K562 (cell line): ENCODE measurements around the gene ZBTB8A. TPM values are rescaled to one million over a fixed set of nuclear protein-coding genes. Genes with fewer than 3 reads are reported as not detected.

ENCODE experiments used
- BRD4 ChIP-seq: fragments of 200-600 bp; sonication (generic); IDR thresholded peaks from 2 replicates; pipeline ENCODE4 v1.6.1; 2017; ENCODE audit warnings: inconsistent platforms
- FOXJ2 ChIP-seq: fragments of 200-800 bp; sonication (Bioruptor generic); IDR thresholded peaks from 2 replicates; pipeline ENCODE4 v1.6.1; 2016; ENCODE audit warnings: missing genetic modification characterization, missing compliant biosample characterization
- GATAD2B ChIP-seq: fragments of 450-650 bp; IDR thresholded peaks from 2 replicates; pipeline ENCODE4 v1.6.1; 2017; ENCODE audit warnings: mild to moderate bottlenecking, borderline replicate concordance
- IRF1 ChIP-seq: sonication (generic); formaldehyde crosslinking; IDR thresholded peaks from 2 replicates; pipeline ENCODE4 v1.8.0; 2022; ENCODE audit warnings: missing genetic modification reagents, mild to moderate bottlenecking, borderline replicate concordance
- IRF9 ChIP-seq: fragments of 450-650 bp; IDR thresholded peaks from 2 replicates; pipeline ENCODE4 v1.6.1; 2016; ENCODE audit warnings: missing biosample characterization, missing genetic modification characterization
- KHSRP ChIP-seq: fragments of 450-650 bp; IDR thresholded peaks from 2 replicates; pipeline ENCODE4 v1.6.1; 2017
- LARP7 ChIP-seq: fragments of 450-650 bp; IDR thresholded peaks from 2 replicates; pipeline ENCODE4 v1.6.1; 2016
- LEF1 ChIP-seq: fragments of 450-650 bp; IDR thresholded peaks from 2 replicates; pipeline ENCODE4 v1.6.1; 2016; ENCODE audit warnings: mild to moderate bottlenecking
- MYBL2 ChIP-seq, 2 experiments: fragments of 450-650 bp in 1 of 2; sonication (generic) in 1 of 2; formaldehyde crosslinking in 1 of 2; IDR thresholded peaks; 2 replicates each; pipeline versions ENCODE4 v1.6.1 to v1.8.1; 2017 to 2022; ENCODE audit warnings: borderline replicate concordance in 1 of 2, inconsistent platforms in 1 of 2, low read depth in 1 of 2, mild to moderate bottlenecking in 1 of 2, missing genetic modification reagents in 1 of 2, moderate library complexity in 1 of 2
- NRF1 ChIP-seq, 2 experiments: fragments of 450-650 bp; IDR thresholded peaks in 1 of 2; conservative IDR thresholded peaks in 1 of 2; 2 replicates each; pipeline ENCODE4 v1.6.1; 2014; ENCODE audit warnings: mild to moderate bottlenecking in 2 of 2
- PKNOX1 ChIP-seq: fragments of 450-650 bp; IDR thresholded peaks from 2 replicates; pipeline ENCODE4 v1.6.1; 2016
- RBM15 ChIP-seq: fragments of 200-400 bp; formaldehyde crosslinking; IDR thresholded peaks from 2 replicates; pipeline ENCODE4 v1.6.1; 2018; ENCODE audit warnings: mild to moderate bottlenecking, low read length, moderate library complexity; ENCODE audit not compliant: insufficient read depth
- SRSF7 ChIP-seq: fragments of 200-400 bp; formaldehyde crosslinking; optimal IDR thresholded peaks from 2 replicates; pipeline ENCODE3; 2017; ENCODE audit warnings: mild to moderate bottlenecking, low read depth, low read length
- SUPT5H ChIP-seq: fragments of 450-650 bp; IDR thresholded peaks from 2 replicates; pipeline ENCODE4 v1.6.1; 2016
- TBL1XR1 ChIP-seq, 2 experiments: IDR thresholded peaks; 2 replicates each; pipeline ENCODE4 v1.6.1; 2012; ENCODE audit warnings: improper control_type of control experiment in 2 of 2, low read length in 2 of 2, mild to moderate bottlenecking in 1 of 2
- ZNF280A ChIP-seq: fragments of 450-650 bp; IDR thresholded peaks from 2 replicates; pipeline ENCODE4 v1.6.1; 2018; ENCODE audit warnings: mild to moderate bottlenecking, low read depth; ENCODE audit not compliant: partially characterized antibody
- polyA plus RNA-seq, 8 experiments: library from polyadenylated mRNA; depleted of rRNA in 4 of 8; stranded (reverse) in 5 of 8; unstranded in 3 of 8; fragments of >200 nt; fragmentation: Nextera tagmentation in 2 of 8; fragmentation: Illumina TruSeq in 1 of 8; extraction: Ambion mirVana in 2 of 8; extraction: Trizol in 1 of 8; gene quantifications; 2 replicates each; pipeline versions ENCODE4 v1.2.1 to v1.2.3, GENCODE V29; 2011 to 2014; ENCODE audit warnings: inconsistent platforms in 1 of 8, missing spikeins in 1 of 8
- total RNA-seq, 7 experiments: library from RNA; depleted of rRNA in 6 of 7; stranded (reverse); fragments of >200 nt in 6 of 7; fragmentation: Illumina TruSeq in 2 of 7; extraction: Trizol in 2 of 7; gene quantifications; 2 replicates each; pipeline versions ENCODE4 v1.2.1 to v1.2.3, GENCODE V29; 2011 to 2021; ENCODE audit warnings: low replicate concordance in 1 of 7

ZBTB8A gene
- total and polyA plus RNA-seq, 9 of the 15 experiments (the other 6 are each of a cell fraction or from before 2014, with no cell fraction given), result 0.01 to 0.64 (median 0.09) TPM

GRCh38 chr1:32500387-32501209 is 38.6 kb upstream of the ZBTB8A start (continued):
- no peak for TF ChIP-seq MYBL2 (IDR thresholded peaks at IDR 0.05; ENCODE audit: low read depth)
- TF ChIP-seq MYBL2 (CRISPR knock-in tag; IDR thresholded peaks at IDR 0.05; ENCODE audit: borderline replicate concordance), result no peak
- no peak for TF ChIP-seq IRF9
- TF ChIP-seq NRF1 (conservative IDR thresholded peaks at IDR 0.05 in 1 of 2, IDR thresholded peaks at IDR 0.05 in 1 of 2), result peak; percentile 83 to 86
- TF ChIP-seq PKNOX1, result no peak
- no peak for TF ChIP-seq TBL1XR1 (IDR thresholded peaks at IDR 0.05; ENCODE audit: low read length in 2 of 2)
- TF ChIP-seq SRSF7, result no peak
- TF ChIP-seq GATAD2B, result peak; percentile 97
- TF ChIP-seq SUPT5H, result no peak
- TF ChIP-seq BRD4, result no peak
- TF ChIP-seq ZNF280A, result no peak
- TF ChIP-seq FOXJ2 (tag), result no peak
- no peak for TF ChIP-seq LARP7
- no peak for TF ChIP-seq IRF1
- TF ChIP-seq KHSRP, result no peak
- no peak for TF ChIP-seq LEF1
- TF ChIP-seq RBM15, result no peak
